Measurements from ENCODE around the gene EPB41L3. TPM values are rescaled to one million over a fixed set of nuclear protein-coding genes. Genes with fewer than 3 reads are reported as not detected.
"Not testable (repeated sequence)": the region's sequence is repeated elsewhere in the genome, so short reads cannot be mapped to it uniquely, and the experiment has no call there.

Gene EPB41L3
- total RNA-seq, 1 donor from 2014 or later, result 50.1 TPM

DNA sequence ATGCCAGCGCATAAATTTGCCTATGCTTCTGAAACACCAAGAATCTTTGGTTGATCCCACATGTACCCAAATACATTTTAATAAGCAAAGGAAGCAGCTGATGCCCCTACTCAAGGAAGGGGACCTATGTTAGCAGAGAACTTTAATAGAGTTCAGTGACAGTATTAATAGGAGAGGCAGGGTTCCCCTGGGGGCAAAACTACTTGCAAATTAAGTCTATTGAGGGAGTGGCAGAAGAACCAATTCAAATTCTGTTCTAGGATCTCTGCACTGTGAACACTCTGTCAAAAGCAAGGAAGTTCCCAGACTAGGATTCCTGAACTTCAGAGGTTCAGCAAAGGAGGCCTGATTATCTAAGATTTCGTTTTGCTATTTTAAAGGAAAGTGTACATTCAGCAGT lies 47.5 kb downstream of the EPB41L3 start:
- no peak for DNase-seq

DNA sequence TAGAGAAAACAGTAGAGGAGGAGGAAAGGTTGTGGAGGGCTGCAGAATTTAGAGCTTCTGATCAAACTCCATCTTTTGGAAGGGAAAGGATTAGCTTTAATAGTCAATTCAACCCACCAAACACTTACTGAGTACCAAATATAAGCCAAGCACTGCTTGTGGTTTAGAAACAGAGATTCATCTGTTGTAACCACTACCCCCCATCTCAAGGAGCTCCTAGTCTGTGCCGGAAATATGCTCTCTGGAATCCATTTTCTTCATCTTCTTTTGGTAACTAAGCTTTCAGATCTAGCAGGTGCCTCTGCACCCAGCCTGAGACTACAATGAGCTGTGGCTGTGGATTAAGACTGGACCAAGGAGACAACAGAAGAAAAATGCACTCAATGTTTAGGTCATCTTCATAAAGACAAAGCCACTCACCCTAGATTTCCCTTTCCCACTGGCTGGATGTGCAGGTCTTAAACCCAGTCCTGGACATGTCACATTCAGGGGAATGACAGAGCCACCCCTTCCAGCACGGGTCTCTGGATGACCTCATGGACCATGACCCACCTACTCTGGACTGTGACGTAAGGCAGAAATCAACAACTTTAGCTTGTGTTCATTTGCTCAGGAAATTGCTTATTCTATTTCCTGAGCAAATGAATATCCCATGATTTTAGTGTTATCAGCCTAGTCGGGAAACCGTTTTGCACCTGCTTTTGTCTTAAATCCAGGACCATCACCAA lies 52.9 kb downstream of the EPB41L3 start:
- no peak for DNase-seq

- no peak for DNase-seq
Measured at GRCh38 chr18:5488844-5489243, 55.0 kb downstream of the EPB41L3 start.

DNA sequence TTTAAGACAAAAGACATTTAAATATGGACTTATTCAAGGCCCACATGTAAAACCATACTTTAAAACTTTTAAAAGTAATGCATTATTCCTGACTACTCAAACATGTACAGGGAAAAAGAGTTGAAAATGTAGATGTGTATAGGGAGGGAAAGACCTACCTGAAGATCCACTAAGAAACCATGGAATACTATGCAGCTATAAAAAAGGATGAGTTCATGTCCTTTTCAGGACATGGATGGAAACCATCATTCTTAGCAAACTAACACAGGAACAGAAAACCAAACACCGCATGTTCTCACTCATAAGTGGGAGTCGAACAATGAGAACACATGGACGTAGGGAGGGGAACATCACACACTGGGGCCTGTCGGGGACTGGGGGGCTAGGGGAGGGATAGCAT lies 55.8 kb downstream of the EPB41L3 start:
- DNase-seq, result not testable (repeated sequence)

DNA sequence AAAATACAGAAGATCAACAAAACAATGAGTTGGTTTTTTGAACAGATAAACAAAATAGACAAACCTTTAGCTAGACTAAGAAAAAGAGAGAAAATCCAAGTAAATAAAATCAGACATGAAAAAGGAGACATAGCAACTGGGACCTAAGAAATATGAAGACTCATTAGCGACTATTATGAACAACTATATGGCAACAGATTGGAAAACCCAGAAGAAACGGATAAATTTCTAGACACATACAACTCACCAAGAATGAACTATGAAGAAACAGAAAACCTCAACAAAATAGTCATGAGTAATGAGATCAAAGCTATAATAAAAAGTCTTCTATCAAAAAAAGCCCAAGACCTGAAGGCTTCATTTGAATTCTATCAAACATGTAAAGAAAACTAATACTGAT lies 59.3 kb downstream of the EPB41L3 start:
- DNase-seq, result no peak

DNA sequence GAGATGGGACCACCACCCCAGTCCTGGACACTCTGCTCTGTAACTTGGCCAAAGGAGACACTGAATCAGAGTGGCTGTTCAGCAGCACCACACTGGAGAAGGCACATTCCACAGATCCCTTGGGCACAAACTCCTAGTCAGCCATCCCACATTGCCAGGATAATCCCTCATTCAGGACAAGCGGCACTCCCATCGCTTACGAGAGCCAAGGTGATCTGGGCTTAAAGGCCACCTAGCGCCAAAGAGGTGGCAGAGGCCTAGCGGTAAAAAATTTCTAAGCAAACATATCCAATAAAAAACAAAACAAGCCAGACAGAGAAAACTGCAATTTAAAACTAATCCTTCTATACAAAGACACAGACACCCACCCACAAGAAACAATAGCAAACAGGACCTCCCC lies 62.2 kb downstream of the EPB41L3 start:
- DNase-seq, result no peak

DNA sequence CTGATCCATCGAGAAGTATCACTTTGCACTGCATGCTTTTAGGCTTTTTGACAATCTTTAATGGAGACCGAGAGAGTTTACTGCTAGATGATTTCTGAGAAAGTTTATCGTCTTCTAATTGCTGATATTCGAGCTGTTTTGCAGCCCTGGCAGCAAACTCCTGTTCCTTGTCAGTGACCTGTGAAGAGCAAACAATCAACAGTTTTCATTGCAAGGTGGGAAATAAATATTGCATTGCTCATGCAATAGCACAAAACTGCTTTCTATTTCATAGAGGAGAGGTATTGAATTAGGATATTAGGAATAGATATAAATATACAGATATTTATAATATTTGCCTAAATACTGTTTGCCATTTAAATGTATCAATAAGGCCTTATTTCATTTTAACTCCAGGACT lies 65.5 kb downstream of the EPB41L3 start:
- DNase-seq, result no peak

- DNase-seq, result peak; percentile 37
Measured at GRCh38 chr18:5476961-5477800, 66.6 kb downstream of the EPB41L3 start.

- DNase-seq, result no peak
Measured at GRCh38 chr18:5475267-5475666, 68.5 kb downstream of the EPB41L3 start.

- peak; percentile 33 for DNase-seq
Measured at GRCh38 chr18:5469340-5469739, 74.5 kb downstream of the EPB41L3 start.

DNA sequence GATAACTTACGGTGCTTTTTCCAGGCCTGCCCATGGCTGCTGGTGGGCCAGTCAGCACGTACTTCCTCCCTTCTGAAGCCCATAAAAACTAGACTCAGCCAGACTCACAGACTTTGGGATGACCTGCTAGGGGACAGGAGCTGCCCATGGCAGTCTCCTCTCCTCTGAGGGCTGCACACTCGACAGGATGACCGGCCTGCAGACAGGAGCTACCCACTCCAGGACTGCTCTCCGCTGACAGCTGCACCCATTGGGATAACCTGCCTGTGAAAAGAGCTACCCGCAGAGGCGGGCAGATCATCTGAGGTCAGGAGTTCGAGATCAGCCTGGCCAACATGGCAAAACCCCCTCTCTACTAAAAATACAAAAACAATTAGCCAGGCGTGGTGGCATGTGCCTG lies 75.4 kb downstream of the EPB41L3 start:
- DNase-seq, result no peak

- DNase-seq, result no peak
Measured at GRCh38 chr18:5467671-5468070, 76.1 kb downstream of the EPB41L3 start.

- DNase-seq, result no peak
Measured at GRCh38 chr18:5466256-5466655, 77.5 kb downstream of the EPB41L3 start.

- peak; percentile 39 for DNase-seq
Measured at GRCh38 chr18:5464251-5464650, 79.5 kb downstream of the EPB41L3 start.

GRCh38 chr18:5463831-5464230 lies 80.0 kb downstream of the EPB41L3 start:
- DNase-seq, result no peak

GRCh38 chr18:5463390-5463789 lies 80.4 kb downstream of the EPB41L3 start:
- DNase-seq, result no peak

DNA sequence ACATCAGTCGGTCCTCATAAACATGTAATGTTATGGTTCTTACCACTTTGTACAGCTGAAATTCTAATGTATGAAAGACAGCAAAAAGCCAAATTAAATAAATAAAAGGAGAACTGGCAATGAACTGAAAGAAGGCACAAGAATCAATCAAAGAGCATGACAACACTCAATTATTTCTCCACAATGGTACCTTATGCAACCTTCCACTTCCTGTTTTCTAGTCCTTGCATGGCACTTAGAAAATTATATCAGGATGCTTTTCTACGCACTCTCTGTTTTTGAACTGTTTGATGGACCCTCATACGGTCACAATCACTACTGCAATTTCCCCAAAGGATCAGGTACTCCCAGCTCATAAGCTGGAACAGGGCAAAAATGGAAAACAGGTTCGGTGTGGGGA lies 81.6 kb downstream of the EPB41L3 start:
- DNase-seq, result no peak

- no peak for DNase-seq
Measured at GRCh38 chr18:5461041-5461440, 82.8 kb downstream of the EPB41L3 start.

GRCh38 chr18:5457462-5457957 lies 86.3 kb downstream of the EPB41L3 start:
- DNase-seq, result no peak

GRCh38 chr18:5456577-5457461 lies 87.0 kb downstream of the EPB41L3 start:
- peak; percentile 52 for DNase-seq

- no peak for DNase-seq
Measured at GRCh38 chr18:5455674-5456073, 88.1 kb downstream of the EPB41L3 start.

GRCh38 chr18:5452943-5453443 lies 90.8 kb downstream of the EPB41L3 start:
- DNase-seq, result no peak
